Peyer's patch (tissue), 4 donors: Measurements from ENCODE around the gene CNTNAP3B.
"Not testable (repeated sequence)": the region's sequence is repeated elsewhere in the genome, so short reads cannot be mapped to it uniquely, and the experiment has no call there.

Source experiments
- POLR2A ChIP-seq, 2 donors: fragments of 450-650 bp; IDR thresholded peaks; one replicate each; pipeline ENCODE4 v1.5.1; 2017; ENCODE audit warnings: antibody characterized with exemption in 2 of 2, mild to moderate bottlenecking in 2 of 2, moderate library complexity in 2 of 2
- TF ChIP-seq, protein P1 (sequence below), 6 experiments: fragments of 450-650 bp in 4 of 6; fragments of 200-600 bp in 2 of 6; sonication (generic) in 1 of 6; IDR thresholded peaks; one replicate each; pipeline ENCODE4 v1.5.1; 2017 to 2019; ENCODE audit warnings: antibody characterized with exemption in 6 of 6, mild to moderate bottlenecking in 3 of 6, moderate library complexity in 1 of 6

DNA sequence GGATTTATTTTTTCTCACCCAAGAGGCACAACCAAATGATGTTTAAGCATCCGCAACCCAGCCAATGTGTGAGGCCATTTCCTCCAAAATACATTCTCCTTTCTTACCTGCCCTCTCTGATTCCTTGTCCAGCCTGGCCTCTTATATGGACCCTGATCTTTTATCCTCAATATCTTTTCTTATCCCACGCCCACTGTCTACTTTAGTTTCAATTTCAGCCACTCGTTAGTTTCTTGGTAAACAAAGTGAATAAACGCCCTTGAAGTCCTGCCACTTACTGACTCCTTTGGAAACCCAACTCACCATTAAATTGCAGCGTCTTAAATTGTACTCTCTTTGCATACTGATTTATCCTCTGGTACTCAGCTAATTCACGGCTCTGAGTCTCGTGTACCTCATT is 281.4 kb downstream of the CNTNAP3B start:
- TF ChIP-seq, protein P1, sequence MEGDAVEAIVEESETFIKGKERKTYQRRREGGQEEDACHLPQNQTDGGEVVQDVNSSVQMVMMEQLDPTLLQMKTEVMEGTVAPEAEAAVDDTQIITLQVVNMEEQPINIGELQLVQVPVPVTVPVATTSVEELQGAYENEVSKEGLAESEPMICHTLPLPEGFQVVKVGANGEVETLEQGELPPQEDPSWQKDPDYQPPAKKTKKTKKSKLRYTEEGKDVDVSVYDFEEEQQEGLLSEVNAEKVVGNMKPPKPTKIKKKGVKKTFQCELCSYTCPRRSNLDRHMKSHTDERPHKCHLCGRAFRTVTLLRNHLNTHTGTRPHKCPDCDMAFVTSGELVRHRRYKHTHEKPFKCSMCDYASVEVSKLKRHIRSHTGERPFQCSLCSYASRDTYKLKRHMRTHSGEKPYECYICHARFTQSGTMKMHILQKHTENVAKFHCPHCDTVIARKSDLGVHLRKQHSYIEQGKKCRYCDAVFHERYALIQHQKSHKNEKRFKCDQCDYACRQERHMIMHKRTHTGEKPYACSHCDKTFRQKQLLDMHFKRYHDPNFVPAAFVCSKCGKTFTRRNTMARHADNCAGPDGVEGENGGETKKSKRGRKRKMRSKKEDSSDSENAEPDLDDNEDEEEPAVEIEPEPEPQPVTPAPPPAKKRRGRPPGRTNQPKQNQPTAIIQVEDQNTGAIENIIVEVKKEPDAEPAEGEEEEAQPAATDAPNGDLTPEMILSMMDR (IDR thresholded peaks at IDR 0.05) = not testable (repeated sequence)
- TF ChIP-seq POLR2A (IDR thresholded peaks at IDR 0.05) = not testable (repeated sequence)
